Endometrial microvascular endothelial cells (primary cell): ENCODE measurements around the gene RAB4A. TPM values are rescaled to one million over a fixed set of nuclear protein-coding genes. Genes with fewer than 3 reads are reported as not detected.
"Not testable (repeated sequence)": the region's sequence is repeated elsewhere in the genome, so short reads cannot be mapped to it uniquely, and the experiment has no call there.

Experiments used
- in situ Hi-C: cut with HindIII; loops from 2 replicates; pipeline ENCODE4 v1.10.0; 2017; ENCODE audit warnings: low sequenced_read_pairs, low pct_unique_long_range_greater_than_20kb; ENCODE audit errors: inconsistent ontology term
- total RNA-seq: library from RNA; depleted of rRNA; stranded (reverse); fragments of >200 nt; gene quantifications from one replicate; pipeline ENCODE4 v1.2.3, GENCODE V29; 2015; ENCODE audit errors: inconsistent ontology term

The RAB4A gene
- total RNA-seq, 1 donor from 2014 or later: 18.2 TPM

GRCh38 chr1:229286099-229286766 lies 15.3 kb downstream of the RAB4A start:
- in situ Hi-C loops: no loop called here

- in situ Hi-C loops: no loop called here
Measured at GRCh38 chr1:229287267-229287666, 16.4 kb downstream of the RAB4A start.

GRCh38 chr1:229288516-229288915 lies 17.6 kb downstream of the RAB4A start:
- in situ Hi-C loops: no loop called here

- in situ Hi-C loops: not testable (repeated sequence)
Measured at GRCh38 chr1:229291686-229292085, 20.8 kb downstream of the RAB4A start.

GRCh38 chr1:229293528-229294204 lies 22.8 kb downstream of the RAB4A start:
- in situ Hi-C loops: no loop called here

- in situ Hi-C loops: no loop called here
Measured at GRCh38 chr1:229295745-229296144, 24.8 kb downstream of the RAB4A start.

GRCh38 chr1:229296541-229296941 lies 25.6 kb downstream of the RAB4A start:
- in situ Hi-C loops: no loop called here

GRCh38 chr1:229297746-229298145 lies 26.8 kb downstream of the RAB4A start:
- in situ Hi-C loops: no loop called here

- in situ Hi-C loops: no loop called here
Measured at GRCh38 chr1:229298420-229298819, 27.5 kb downstream of the RAB4A start.

GRCh38 chr1:229298887-229299503 lies 28.1 kb downstream of the RAB4A start:
- in situ Hi-C loops: no loop called here

GRCh38 chr1:229300099-229300757 lies 29.3 kb downstream of the RAB4A start:
- in situ Hi-C loops: no loop called here

GRCh38 chr1:229302740-229303139 lies 31.8 kb downstream of the RAB4A start:
- in situ Hi-C loops: no loop called here

GRCh38 chr1:229303855-229304254 lies 32.9 kb downstream of the RAB4A start:
- in situ Hi-C loops: no loop called here

- in situ Hi-C loops: no loop called here
Measured at GRCh38 chr1:229305392-229305791, 34.5 kb downstream of the RAB4A start.

- in situ Hi-C loops: no loop called here
Measured at GRCh38 chr1:229309074-229309473, 38.2 kb downstream of the RAB4A start.

- in situ Hi-C loops: no loop called here
Measured at GRCh38 chr1:229309684-229310083, 38.8 kb downstream of the RAB4A start.

- in situ Hi-C loops: no loop called here
Measured at GRCh38 chr1:229310833-229311232, 39.9 kb downstream of the RAB4A start.

- in situ Hi-C loops: no loop called here
Measured at GRCh38 chr1:229316166-229316565, 45.3 kb downstream of the RAB4A start.

GRCh38 chr1:229318056-229318455 lies 47.1 kb downstream of the RAB4A start:
- in situ Hi-C loops: no loop called here

GRCh38 chr1:229319487-229319886 lies 48.6 kb downstream of the RAB4A start:
- in situ Hi-C loops: no loop called here
